Measurements from ENCODE around the gene ITCH. TPM values are rescaled to one million over a fixed set of nuclear protein-coding genes. Genes with fewer than 3 reads are reported as not detected.

ITCH gene
- total and polyA plus RNA-seq, 2 of the 8 experiments (the other 6 are each of a cell fraction or from before 2014, with no cell fraction given), result 3.9 to 45.2 TPM

- TF ChIP-seq, protein P1, sequence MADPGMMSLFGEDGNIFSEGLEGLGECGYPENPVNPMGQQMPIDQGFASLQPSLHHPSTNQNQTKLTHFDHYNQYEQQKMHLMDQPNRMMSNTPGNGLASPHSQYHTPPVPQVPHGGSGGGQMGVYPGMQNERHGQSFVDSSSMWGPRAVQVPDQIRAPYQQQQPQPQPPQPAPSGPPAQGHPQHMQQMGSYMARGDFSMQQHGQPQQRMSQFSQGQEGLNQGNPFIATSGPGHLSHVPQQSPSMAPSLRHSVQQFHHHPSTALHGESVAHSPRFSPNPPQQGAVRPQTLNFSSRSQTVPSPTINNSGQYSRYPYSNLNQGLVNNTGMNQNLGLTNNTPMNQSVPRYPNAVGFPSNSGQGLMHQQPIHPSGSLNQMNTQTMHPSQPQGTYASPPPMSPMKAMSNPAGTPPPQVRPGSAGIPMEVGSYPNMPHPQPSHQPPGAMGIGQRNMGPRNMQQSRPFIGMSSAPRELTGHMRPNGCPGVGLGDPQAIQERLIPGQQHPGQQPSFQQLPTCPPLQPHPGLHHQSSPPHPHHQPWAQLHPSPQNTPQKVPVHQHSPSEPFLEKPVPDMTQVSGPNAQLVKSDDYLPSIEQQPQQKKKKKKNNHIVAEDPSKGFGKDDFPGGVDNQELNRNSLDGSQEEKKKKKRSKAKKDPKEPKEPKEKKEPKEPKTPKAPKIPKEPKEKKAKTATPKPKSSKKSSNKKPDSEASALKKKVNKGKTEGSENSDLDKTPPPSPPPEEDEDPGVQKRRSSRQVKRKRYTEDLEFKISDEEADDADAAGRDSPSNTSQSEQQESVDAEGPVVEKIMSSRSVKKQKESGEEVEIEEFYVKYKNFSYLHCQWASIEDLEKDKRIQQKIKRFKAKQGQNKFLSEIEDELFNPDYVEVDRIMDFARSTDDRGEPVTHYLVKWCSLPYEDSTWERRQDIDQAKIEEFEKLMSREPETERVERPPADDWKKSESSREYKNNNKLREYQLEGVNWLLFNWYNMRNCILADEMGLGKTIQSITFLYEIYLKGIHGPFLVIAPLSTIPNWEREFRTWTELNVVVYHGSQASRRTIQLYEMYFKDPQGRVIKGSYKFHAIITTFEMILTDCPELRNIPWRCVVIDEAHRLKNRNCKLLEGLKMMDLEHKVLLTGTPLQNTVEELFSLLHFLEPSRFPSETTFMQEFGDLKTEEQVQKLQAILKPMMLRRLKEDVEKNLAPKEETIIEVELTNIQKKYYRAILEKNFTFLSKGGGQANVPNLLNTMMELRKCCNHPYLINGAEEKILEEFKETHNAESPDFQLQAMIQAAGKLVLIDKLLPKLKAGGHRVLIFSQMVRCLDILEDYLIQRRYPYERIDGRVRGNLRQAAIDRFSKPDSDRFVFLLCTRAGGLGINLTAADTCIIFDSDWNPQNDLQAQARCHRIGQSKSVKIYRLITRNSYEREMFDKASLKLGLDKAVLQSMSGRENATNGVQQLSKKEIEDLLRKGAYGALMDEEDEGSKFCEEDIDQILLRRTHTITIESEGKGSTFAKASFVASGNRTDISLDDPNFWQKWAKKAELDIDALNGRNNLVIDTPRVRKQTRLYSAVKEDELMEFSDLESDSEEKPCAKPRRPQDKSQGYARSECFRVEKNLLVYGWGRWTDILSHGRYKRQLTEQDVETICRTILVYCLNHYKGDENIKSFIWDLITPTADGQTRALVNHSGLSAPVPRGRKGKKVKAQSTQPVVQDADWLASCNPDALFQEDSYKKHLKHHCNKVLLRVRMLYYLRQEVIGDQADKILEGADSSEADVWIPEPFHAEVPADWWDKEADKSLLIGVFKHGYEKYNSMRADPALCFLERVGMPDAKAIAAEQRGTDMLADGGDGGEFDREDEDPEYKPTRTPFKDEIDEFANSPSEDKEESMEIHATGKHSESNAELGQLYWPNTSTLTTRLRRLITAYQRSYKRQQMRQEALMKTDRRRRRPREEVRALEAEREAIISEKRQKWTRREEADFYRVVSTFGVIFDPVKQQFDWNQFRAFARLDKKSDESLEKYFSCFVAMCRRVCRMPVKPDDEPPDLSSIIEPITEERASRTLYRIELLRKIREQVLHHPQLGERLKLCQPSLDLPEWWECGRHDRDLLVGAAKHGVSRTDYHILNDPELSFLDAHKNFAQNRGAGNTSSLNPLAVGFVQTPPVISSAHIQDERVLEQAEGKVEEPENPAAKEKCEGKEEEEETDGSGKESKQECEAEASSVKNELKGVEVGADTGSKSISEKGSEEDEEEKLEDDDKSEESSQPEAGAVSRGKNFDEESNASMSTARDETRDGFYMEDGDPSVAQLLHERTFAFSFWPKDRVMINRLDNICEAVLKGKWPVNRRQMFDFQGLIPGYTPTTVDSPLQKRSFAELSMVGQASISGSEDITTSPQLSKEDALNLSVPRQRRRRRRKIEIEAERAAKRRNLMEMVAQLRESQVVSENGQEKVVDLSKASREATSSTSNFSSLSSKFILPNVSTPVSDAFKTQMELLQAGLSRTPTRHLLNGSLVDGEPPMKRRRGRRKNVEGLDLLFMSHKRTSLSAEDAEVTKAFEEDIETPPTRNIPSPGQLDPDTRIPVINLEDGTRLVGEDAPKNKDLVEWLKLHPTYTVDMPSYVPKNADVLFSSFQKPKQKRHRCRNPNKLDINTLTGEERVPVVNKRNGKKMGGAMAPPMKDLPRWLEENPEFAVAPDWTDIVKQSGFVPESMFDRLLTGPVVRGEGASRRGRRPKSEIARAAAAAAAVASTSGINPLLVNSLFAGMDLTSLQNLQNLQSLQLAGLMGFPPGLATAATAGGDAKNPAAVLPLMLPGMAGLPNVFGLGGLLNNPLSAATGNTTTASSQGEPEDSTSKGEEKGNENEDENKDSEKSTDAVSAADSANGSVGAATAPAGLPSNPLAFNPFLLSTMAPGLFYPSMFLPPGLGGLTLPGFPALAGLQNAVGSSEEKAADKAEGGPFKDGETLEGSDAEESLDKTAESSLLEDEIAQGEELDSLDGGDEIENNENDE (IDR thresholded peaks at IDR 0.05; ENCODE audit: insufficient replicate concordance, low read length), result no peak
- TF ChIP-seq POLR2A (IDR thresholded peaks at IDR 0.05; ENCODE audit: control extremely low read depth in 1 of 2, low read depth in 2 of 2, low read length in 2 of 2) (no peak), KDM5A (IDR thresholded peaks at IDR 0.05; ENCODE audit: low read length) (no peak), SP1 (IDR thresholded peaks at IDR 0.05; ENCODE audit: low read depth, low read length) (no peak), ASH2L (IDR thresholded peaks at IDR 0.05; ENCODE audit: low read length) (peak; percentile 26), NANOG (IDR thresholded peaks at IDR 0.05; ENCODE audit: insufficient read depth, low read depth, low read length, poor library complexity, severe bottlenecking) (no peak), ZNF274 (IDR thresholded peaks at IDR 0.05; ENCODE audit: borderline replicate concordance, extremely low read depth, low read length) (no peak), KDM1A (IDR thresholded peaks at IDR 0.05; ENCODE audit: borderline replicate concordance, low read length) (no peak), RNF2 (IDR thresholded peaks at IDR 0.05; ENCODE audit: borderline replicate concordance, low read depth, low read length, missing control alignments, poor library complexity, severe bottlenecking) (no peak), BACH1 (IDR thresholded peaks at IDR 0.05; ENCODE audit: low read length) (no peak), SIX5 (IDR thresholded peaks at IDR 0.05; ENCODE audit: low read depth, low read length) (no peak)
These were observed 181.2 kb downstream of the ITCH start (continued) for GRCh38 chr20:34544109-34544796.
